ENCODE results near the gene SYT1.

The SYT1 gene

GRCh38 chr12:78964521-78964920, 99.9 kb downstream of the SYT1 start:
- H3K36me3 ChIP-seq (ENCODE audit: insufficient read depth, low read length) = no peaks in the 10 kb centered on the region
- no peak for DNase-seq (ENCODE audit: low read depth, low spot score)
- no peak overlapping the region for H3K4me3 ChIP-seq
- TF ChIP-seq EZH2 (IDR thresholded peaks at IDR 0.05) (no peak), POLR2AphosphoS5 (IDR thresholded peaks at IDR 0.05; ENCODE audit: borderline replicate concordance, low read depth, low read length) (no peak), FOXP2 (optimal IDR thresholded peaks at IDR 0.05; ENCODE audit: control extremely low read depth, extremely low read length, insufficient read depth) (no peak)
- no peaks in the 10 kb centered on the region for H3K9me3 ChIP-seq (ENCODE audit: low read depth, low read length)
- H3K27ac ChIP-seq = no peak overlapping the region
- no peak overlapping the region for H3K9ac ChIP-seq (ENCODE audit: insufficient read length)

DNA sequence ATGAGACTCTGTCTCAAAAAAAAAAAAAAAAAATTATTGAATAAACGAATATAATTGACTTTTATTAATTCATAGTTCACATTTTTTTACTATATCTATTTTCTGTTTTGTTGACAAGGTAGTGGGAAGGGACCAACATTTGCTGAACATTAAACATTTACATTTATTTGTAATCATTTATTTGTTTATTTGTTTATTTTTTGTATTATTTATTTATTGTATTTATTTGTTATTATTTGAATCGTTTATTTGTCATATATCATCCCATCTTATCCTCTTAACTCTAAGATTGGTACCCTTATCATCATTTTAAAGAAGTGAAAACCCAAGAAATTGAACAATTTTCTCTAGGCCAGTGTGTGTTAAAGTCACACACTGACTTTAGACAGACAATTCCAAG, 101.5 kb downstream of the SYT1 start:
- H3K9me3 ChIP-seq (ENCODE audit: low read depth, low read length) = no peaks in the 10 kb centered on the region
- H3K9ac ChIP-seq (ENCODE audit: insufficient read length) = no peak overlapping the region
- no peak for TF ChIP-seq EZH2 (IDR thresholded peaks at IDR 0.05)
- no peak for DNase-seq (ENCODE audit: low read depth, low spot score)
- no peak overlapping the region for H3K4me3 ChIP-seq
- H3K27ac ChIP-seq = no peak overlapping the region
- H3K36me3 ChIP-seq (ENCODE audit: insufficient read depth, low read length) = no peaks in the 10 kb centered on the region

GRCh38 chr12:78966926-78967325, 102.4 kb downstream of the SYT1 start:
- H3K27ac ChIP-seq = no peak overlapping the region
- H3K9ac ChIP-seq (ENCODE audit: insufficient read length) = no peak overlapping the region
- H3K36me3 ChIP-seq (ENCODE audit: insufficient read depth, low read length) = no peaks in the 10 kb centered on the region
- H3K4me3 ChIP-seq = no peak overlapping the region
- DNase-seq (ENCODE audit: low read depth, low spot score) = no peak
- no peaks in the 10 kb centered on the region for H3K9me3 ChIP-seq (ENCODE audit: low read depth, low read length)
- no peak for TF ChIP-seq EZH2 (IDR thresholded peaks at IDR 0.05)
- TF ChIP-seq POLR2AphosphoS5 (IDR thresholded peaks at IDR 0.05; ENCODE audit: borderline replicate concordance, low read depth, low read length) = no peak
- TF ChIP-seq FOXP2 (optimal IDR thresholded peaks at IDR 0.05; ENCODE audit: control extremely low read depth, extremely low read length, insufficient read depth) = no peak

GRCh38 chr12:78968226-78968625, 103.7 kb downstream of the SYT1 start:
- DNase-seq (ENCODE audit: low read depth, low spot score) = peak; percentile 69
- H3K9ac ChIP-seq (ENCODE audit: insufficient read length) = no peak overlapping the region
- TF ChIP-seq POLR2AphosphoS5 (IDR thresholded peaks at IDR 0.05; ENCODE audit: borderline replicate concordance, low read depth, low read length) = no peak
- no peak for TF ChIP-seq FOXP2 (optimal IDR thresholded peaks at IDR 0.05; ENCODE audit: control extremely low read depth, extremely low read length, insufficient read depth)
- TF ChIP-seq EZH2 (IDR thresholded peaks at IDR 0.05) = no peak
- H3K36me3 ChIP-seq (ENCODE audit: insufficient read depth, low read length) = no peaks in the 10 kb centered on the region
- peak overlapping the region; percentile 25; the same call in 1 of the 2 replicates for H3K4me3 ChIP-seq
- H3K27ac ChIP-seq = peak overlapping the region; percentile 74; the same call in 1 of the 2 replicates
- H3K9me3 ChIP-seq (ENCODE audit: low read depth, low read length) = no peaks in the 10 kb centered on the region

DNA sequence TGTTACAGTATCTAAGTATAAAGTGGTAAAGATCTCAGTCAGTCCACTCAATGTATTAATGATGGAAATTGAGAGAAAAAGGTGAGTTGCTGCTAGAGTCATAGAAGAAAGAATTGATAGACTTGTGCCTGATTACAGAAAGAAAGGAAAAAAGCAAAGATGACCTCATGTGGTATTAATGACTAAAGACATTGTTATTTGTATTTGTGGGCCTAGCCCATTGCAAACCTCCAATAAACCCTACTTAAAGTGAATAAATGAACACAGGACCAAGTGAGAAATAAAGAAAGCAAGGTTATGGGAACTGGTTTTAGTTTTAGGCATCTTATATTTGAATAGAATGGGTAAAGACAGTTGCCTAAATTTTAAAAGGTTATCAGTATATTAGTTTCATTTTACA, 105.5 kb downstream of the SYT1 start:
- no peak overlapping the region for H3K4me3 ChIP-seq
- TF ChIP-seq EZH2 (IDR thresholded peaks at IDR 0.05) (no peak), FOXP2 (optimal IDR thresholded peaks at IDR 0.05; ENCODE audit: control extremely low read depth, extremely low read length, insufficient read depth) (no peak), POLR2AphosphoS5 (IDR thresholded peaks at IDR 0.05; ENCODE audit: borderline replicate concordance, low read depth, low read length) (no peak)
- no peaks in the 10 kb centered on the region for H3K9me3 ChIP-seq (ENCODE audit: low read depth, low read length)
- H3K27ac ChIP-seq = no peak overlapping the region
- H3K9ac ChIP-seq (ENCODE audit: insufficient read length) = no peak overlapping the region
- H3K36me3 ChIP-seq (ENCODE audit: insufficient read depth, low read length) = no peaks in the 10 kb centered on the region
- no peak for DNase-seq (ENCODE audit: low read depth, low spot score)

- H3K9me3 ChIP-seq (ENCODE audit: low read depth, low read length) = no peaks in the 10 kb centered on the region
- TF ChIP-seq FOXP2 (optimal IDR thresholded peaks at IDR 0.05; ENCODE audit: control extremely low read depth, extremely low read length, insufficient read depth) (no peak), EZH2 (IDR thresholded peaks at IDR 0.05) (no peak), POLR2AphosphoS5 (IDR thresholded peaks at IDR 0.05; ENCODE audit: borderline replicate concordance, low read depth, low read length) (no peak)
- H3K9ac ChIP-seq (ENCODE audit: insufficient read length) = no peak overlapping the region
- no peak overlapping the region for H3K4me3 ChIP-seq
- no peaks in the 10 kb centered on the region for H3K36me3 ChIP-seq (ENCODE audit: insufficient read depth, low read length)
- no peak overlapping the region for H3K27ac ChIP-seq
- DNase-seq (ENCODE audit: low read depth, low spot score) = no peak
These were observed 112.8 kb downstream of the SYT1 start for GRCh38 chr12:78977304-78977867.

GRCh38 chr12:78994168-78994791, 129.7 kb downstream of the SYT1 start:
- Histone ChIP-seq H3K27ac (no peak overlapping the region), H3K9ac (ENCODE audit: insufficient read length) (no peak overlapping the region), H3K36me3 (ENCODE audit: insufficient read depth, low read length) (no peaks in the 10 kb centered on the region), H3K9me3 (ENCODE audit: low read depth, low read length) (no peaks in the 10 kb centered on the region), H3K4me3 (no peak overlapping the region)
- no peak for DNase-seq (ENCODE audit: low read depth, low spot score)
- TF ChIP-seq POLR2AphosphoS5 (IDR thresholded peaks at IDR 0.05; ENCODE audit: borderline replicate concordance, low read depth, low read length) (no peak), EZH2 (IDR thresholded peaks at IDR 0.05) (no peak), FOXP2 (optimal IDR thresholded peaks at IDR 0.05; ENCODE audit: control extremely low read depth, extremely low read length, insufficient read depth) (no peak)

DNA sequence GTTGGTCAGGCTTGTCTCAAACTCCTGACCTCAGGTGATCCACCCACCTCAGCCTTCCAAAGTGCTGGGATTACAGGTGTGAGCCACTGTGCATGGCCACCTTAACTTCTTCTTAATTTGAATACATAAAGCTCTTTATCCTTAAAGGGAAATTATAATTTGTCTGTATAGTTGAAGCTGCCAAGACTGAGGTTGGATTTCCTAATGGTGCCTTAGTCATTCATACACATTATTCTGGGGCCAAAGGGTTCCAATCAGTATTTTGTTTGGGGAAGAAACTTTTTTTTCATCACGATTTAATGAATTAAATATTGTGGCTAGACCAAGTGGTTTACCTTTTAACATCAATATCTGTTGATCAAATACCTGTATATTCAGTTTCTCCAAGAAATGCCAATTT, 135.9 kb downstream of the SYT1 start:
- no peak for DNase-seq (ENCODE audit: low read depth, low spot score)
- Histone ChIP-seq H3K9me3 (ENCODE audit: low read depth, low read length) (no peaks in the 10 kb centered on the region), H3K27ac (no peak overlapping the region), H3K9ac (ENCODE audit: insufficient read length) (no peak overlapping the region), H3K36me3 (ENCODE audit: insufficient read depth, low read length) (no peaks in the 10 kb centered on the region), H3K4me3 (no peak overlapping the region)
- TF ChIP-seq EZH2 (IDR thresholded peaks at IDR 0.05) = no peak
- TF ChIP-seq FOXP2 (optimal IDR thresholded peaks at IDR 0.05; ENCODE audit: control extremely low read depth, extremely low read length, insufficient read depth) = no peak
- no peak for TF ChIP-seq POLR2AphosphoS5 (IDR thresholded peaks at IDR 0.05; ENCODE audit: borderline replicate concordance, low read depth, low read length)

GRCh38 chr12:79001404-79001803, 136.8 kb downstream of the SYT1 start:
- no peak for TF ChIP-seq EZH2 (IDR thresholded peaks at IDR 0.05)
- no peak for TF ChIP-seq FOXP2 (optimal IDR thresholded peaks at IDR 0.05; ENCODE audit: control extremely low read depth, extremely low read length, insufficient read depth)
- no peak overlapping the region for H3K27ac ChIP-seq
- no peaks in the 10 kb centered on the region for H3K9me3 ChIP-seq (ENCODE audit: low read depth, low read length)
- no peaks in the 10 kb centered on the region for H3K36me3 ChIP-seq (ENCODE audit: insufficient read depth, low read length)
- DNase-seq (ENCODE audit: low read depth, low spot score) = no peak
- H3K4me3 ChIP-seq = no peak overlapping the region
- no peak overlapping the region for H3K9ac ChIP-seq (ENCODE audit: insufficient read length)
